Spleen (tissue), 7 donors: Measurements from ENCODE around the gene ADARB1.

Experiments used
- POLR2A ChIP-seq, 3 donors: fragments of 450-650 bp; IDR thresholded peaks; one replicate each; pipeline ENCODE4 v1.5.1; 2017; ENCODE audit warnings: antibody characterized with exemption in 3 of 3, mild to moderate bottlenecking in 1 of 3
- TF ChIP-seq, protein P1 (sequence below), 11 experiments: fragments of 200-600 bp in 7 of 11; fragments of 450-650 bp in 4 of 11; sonication (generic) in 4 of 11; IDR thresholded peaks in 8 of 11; conservative IDR thresholded peaks in 3 of 11; 1 replicate in 7 of 11; 2 replicates in 4 of 11; pipeline versions ENCODE4 v1.4.0 to v1.8.0; 2016 to 2021; ENCODE audit warnings: antibody characterized with exemption in 11 of 11, inconsistent platforms in 4 of 11, mild to moderate bottlenecking in 1 of 11
- donor health status: DM: no; HTN: no; CAD: no; lungs with moderate emphysema.
- donor health status: DM: no; HTN: no; CAD: no.
- donor health status: DM: no; HTN: no; CAD: no.

DNA sequence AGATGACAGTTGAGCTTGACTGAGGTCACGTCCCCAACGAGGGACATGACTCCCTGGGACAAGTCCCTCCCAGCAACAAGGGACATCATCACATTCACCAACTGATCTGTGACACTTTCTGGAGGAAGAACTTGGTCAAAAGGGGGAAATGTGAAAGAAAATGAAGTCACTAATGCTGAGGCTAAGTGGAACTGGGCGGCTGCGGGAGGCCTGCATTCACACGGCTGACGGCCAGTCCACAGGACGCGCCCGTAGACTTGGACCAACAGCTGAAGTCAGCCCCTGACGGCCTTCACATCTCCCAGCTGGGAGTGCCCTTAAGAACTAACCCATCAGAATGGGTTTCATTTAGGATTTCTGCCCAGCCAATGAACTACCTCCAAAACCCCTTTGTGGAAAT is 186.7 kb downstream of the ADARB1 start:
- TF ChIP-seq POLR2A (IDR thresholded peaks at IDR 0.05): no peak
- TF ChIP-seq, protein P1, sequence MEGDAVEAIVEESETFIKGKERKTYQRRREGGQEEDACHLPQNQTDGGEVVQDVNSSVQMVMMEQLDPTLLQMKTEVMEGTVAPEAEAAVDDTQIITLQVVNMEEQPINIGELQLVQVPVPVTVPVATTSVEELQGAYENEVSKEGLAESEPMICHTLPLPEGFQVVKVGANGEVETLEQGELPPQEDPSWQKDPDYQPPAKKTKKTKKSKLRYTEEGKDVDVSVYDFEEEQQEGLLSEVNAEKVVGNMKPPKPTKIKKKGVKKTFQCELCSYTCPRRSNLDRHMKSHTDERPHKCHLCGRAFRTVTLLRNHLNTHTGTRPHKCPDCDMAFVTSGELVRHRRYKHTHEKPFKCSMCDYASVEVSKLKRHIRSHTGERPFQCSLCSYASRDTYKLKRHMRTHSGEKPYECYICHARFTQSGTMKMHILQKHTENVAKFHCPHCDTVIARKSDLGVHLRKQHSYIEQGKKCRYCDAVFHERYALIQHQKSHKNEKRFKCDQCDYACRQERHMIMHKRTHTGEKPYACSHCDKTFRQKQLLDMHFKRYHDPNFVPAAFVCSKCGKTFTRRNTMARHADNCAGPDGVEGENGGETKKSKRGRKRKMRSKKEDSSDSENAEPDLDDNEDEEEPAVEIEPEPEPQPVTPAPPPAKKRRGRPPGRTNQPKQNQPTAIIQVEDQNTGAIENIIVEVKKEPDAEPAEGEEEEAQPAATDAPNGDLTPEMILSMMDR (IDR thresholded peaks at IDR 0.05 in 8 of 11, conservative IDR thresholded peaks at IDR 0.05 in 3 of 11): no peak
